Measurements from ENCODE around the gene NAPA.

The NAPA gene

DNA sequence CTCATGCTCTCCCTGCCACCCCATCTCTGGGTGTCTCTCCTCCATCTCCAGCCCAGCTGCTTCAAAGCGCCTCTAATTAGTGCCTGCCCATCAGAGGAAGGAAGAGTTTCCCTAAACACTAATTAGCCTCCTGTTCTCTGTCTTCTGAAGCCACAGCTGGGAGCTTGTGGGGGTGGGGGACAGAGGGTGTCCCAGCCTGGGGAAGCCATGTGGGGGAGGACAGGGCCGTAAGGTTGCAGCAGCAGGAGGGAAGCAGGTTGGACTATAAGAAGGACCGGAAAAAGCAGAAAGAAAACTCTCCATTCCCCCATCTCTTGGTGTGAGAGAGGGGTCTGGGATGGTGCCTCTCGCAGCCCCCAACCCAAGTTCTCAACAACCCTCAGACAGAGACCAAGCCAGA, 69.3 kb downstream of the NAPA start:
- no peak overlapping the region for H3K4me3 ChIP-seq (ENCODE audit: control insufficient read depth, low read depth, low read length)
- TF ChIP-seq, protein P1, sequence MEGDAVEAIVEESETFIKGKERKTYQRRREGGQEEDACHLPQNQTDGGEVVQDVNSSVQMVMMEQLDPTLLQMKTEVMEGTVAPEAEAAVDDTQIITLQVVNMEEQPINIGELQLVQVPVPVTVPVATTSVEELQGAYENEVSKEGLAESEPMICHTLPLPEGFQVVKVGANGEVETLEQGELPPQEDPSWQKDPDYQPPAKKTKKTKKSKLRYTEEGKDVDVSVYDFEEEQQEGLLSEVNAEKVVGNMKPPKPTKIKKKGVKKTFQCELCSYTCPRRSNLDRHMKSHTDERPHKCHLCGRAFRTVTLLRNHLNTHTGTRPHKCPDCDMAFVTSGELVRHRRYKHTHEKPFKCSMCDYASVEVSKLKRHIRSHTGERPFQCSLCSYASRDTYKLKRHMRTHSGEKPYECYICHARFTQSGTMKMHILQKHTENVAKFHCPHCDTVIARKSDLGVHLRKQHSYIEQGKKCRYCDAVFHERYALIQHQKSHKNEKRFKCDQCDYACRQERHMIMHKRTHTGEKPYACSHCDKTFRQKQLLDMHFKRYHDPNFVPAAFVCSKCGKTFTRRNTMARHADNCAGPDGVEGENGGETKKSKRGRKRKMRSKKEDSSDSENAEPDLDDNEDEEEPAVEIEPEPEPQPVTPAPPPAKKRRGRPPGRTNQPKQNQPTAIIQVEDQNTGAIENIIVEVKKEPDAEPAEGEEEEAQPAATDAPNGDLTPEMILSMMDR (conservative IDR thresholded peaks at IDR 0.05; ENCODE audit: control insufficient read depth, insufficient read depth, low read depth, low read length), result no peak

DNA sequence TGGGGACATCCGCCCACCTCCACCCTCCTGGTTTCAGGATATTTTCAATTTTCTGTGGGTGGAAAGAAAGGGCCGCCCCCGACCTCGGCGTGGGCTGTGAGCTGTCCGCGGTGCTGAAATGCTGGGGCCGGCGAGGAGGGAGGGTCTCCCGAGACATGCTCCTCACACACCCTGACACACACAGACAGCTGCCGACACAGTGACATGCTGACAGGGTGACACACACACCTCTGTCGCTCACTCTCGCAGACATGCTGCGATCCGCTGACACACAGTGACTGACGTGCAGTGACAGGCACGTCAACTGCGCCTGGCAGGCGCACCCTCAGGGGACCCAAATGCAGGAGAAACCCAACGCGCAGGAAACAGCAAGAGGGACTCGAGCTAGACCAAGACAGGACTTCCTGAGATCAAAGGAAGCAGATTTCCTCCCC, 70.5 kb downstream of the NAPA start:
- DNase-seq (ENCODE audit: low read depth), result no peak
- no peak overlapping the region for H3K4me3 ChIP-seq (ENCODE audit: control insufficient read depth, low read depth, low read length)

More for the DNA sequence above, 69.3 kb downstream of the NAPA start:
- no peak for DNase-seq (ENCODE audit: low read depth)

GRCh38 chr19:47443331-47443730, 71.5 kb downstream of the NAPA start:
- DNase-seq (ENCODE audit: low read depth), result no peak
- no peak overlapping the region for H3K4me3 ChIP-seq (ENCODE audit: control insufficient read depth, low read depth, low read length)
- TF ChIP-seq, protein P1 (conservative IDR thresholded peaks at IDR 0.05; ENCODE audit: control insufficient read depth, insufficient read depth, low read depth, low read length), result no peak

More for the DNA sequence above, 70.5 kb downstream of the NAPA start:
- TF ChIP-seq, protein P1 (conservative IDR thresholded peaks at IDR 0.05; ENCODE audit: control insufficient read depth, insufficient read depth, low read depth, low read length), result no peak

GRCh38 chr19:47438793-47439220, 76.1 kb downstream of the NAPA start:
- no peak for DNase-seq (ENCODE audit: low read depth)
- H3K4me3 ChIP-seq (ENCODE audit: control insufficient read depth, low read depth, low read length), result no peak overlapping the region
- TF ChIP-seq, protein P1 (conservative IDR thresholded peaks at IDR 0.05; ENCODE audit: control insufficient read depth, insufficient read depth, low read depth, low read length), result no peak

Data from fibroblast of mammary gland (primary cell).